OCI-LY7 (cell line): ENCODE data around the gene CEP70.

Source experiments
- EZH2phosphoT487 ChIP-seq: fragments of 200-600 bp; sonication (generic); IDR thresholded peaks from 2 replicates; pipeline ENCODE4 v1.6.1; 2018; ENCODE audit warnings: low read depth, borderline replicate concordance, mild to moderate bottlenecking, mixed run types, antibody characterized with exemption, low read length, moderate library complexity, mixed read lengths
- TF ChIP-seq, protein P1 (sequence below): fragments of 200-600 bp; sonication (generic); conservative IDR thresholded peaks from 2 replicates; pipeline ENCODE4 v1.5.1; 2014; ENCODE audit warnings: mild to moderate bottlenecking, antibody characterized with exemption, low read length, moderate library complexity, mixed read lengths

DNA sequence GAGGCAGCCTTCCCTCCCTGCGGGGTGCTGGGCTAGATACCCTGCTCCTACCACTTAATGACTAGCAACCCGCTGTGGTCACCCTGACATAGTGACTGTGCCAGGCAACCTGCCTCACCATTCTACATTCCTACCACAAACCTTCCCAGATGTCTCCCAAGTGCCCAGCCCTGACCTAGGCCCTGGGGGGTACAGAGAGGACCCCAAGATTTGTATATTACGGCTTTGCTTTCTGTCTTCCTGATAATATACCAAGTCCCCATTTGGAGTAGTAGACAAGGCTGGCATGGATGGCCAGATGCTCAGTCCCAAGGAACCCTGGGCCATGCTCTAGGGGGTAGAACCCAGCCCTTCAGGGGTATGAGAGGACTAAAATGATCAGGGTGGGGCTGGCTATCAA is 128.6 kb downstream of the CEP70 start:
- TF ChIP-seq, protein P1, sequence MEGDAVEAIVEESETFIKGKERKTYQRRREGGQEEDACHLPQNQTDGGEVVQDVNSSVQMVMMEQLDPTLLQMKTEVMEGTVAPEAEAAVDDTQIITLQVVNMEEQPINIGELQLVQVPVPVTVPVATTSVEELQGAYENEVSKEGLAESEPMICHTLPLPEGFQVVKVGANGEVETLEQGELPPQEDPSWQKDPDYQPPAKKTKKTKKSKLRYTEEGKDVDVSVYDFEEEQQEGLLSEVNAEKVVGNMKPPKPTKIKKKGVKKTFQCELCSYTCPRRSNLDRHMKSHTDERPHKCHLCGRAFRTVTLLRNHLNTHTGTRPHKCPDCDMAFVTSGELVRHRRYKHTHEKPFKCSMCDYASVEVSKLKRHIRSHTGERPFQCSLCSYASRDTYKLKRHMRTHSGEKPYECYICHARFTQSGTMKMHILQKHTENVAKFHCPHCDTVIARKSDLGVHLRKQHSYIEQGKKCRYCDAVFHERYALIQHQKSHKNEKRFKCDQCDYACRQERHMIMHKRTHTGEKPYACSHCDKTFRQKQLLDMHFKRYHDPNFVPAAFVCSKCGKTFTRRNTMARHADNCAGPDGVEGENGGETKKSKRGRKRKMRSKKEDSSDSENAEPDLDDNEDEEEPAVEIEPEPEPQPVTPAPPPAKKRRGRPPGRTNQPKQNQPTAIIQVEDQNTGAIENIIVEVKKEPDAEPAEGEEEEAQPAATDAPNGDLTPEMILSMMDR: no peak
- no peak for TF ChIP-seq EZH2phosphoT487
